Measurements from ENCODE around the gene LCE2B. TPM values are rescaled to one million over a fixed set of nuclear protein-coding genes. Genes with fewer than 3 reads are reported as not detected.

The LCE2B gene
- total RNA-seq, 1 experiment from 2014 or later = not detected

DNA sequence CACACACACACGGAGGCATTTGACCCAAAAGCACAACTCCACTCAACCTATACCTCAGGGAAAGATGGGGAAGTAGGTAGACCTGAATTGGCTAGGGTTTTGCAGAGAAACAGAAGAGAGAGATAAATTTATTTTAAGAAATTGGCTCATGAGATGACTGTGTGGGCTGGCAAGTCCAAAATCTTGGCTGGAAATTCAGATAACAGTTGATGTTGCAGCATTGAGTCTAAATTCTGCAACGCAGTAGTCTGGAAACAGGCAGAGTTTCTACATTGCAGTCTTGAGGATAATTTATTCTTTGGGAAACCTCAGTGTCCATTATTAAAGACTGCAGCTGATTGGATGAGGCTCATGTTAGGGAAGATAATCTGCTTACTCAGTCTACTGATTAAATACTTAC is 4.3 kb upstream of the LCE2B start:
- Histone ChIP-seq H4K91ac (ENCODE audit: insufficient read length, low read depth, low read length) (no peak overlapping the region), H2AK5ac (ENCODE audit: insufficient read length, low read length) (no peak overlapping the region), H2AFZ (ENCODE audit: low read length) (no peak overlapping the region), H3K4ac (ENCODE audit: low read depth, low read length) (no peak overlapping the region), H3K56ac (ENCODE audit: insufficient read length, low read depth, low read length) (no peak overlapping the region), H3K9me3 (ENCODE audit: control insufficient read depth, low read depth, low read length) (peaks cover 95% of the 10 kb centered on the region), H3K18ac (ENCODE audit: insufficient read length, low read depth, low read length) (no peak overlapping the region), H3K23me2 (ENCODE audit: insufficient read length, low read depth, low read length, poor library complexity, severe bottlenecking) (no peaks in the 10 kb centered on the region), H3K9ac (ENCODE audit: extremely low read depth, insufficient read length, low read length) (no peak overlapping the region), H3K27me3 (ENCODE audit: insufficient read depth, low read length) (no peaks in the 10 kb centered on the region), H4K20me1 (ENCODE audit: control insufficient read depth, insufficient read depth, insufficient read length) (no peaks in the 10 kb centered on the region), H2BK20ac (ENCODE audit: low read depth, low read length, poor library complexity, severe bottlenecking) (no peak overlapping the region), H2BK5ac (ENCODE audit: insufficient read length, low read length) (no peak overlapping the region), H3K23ac (ENCODE audit: insufficient read length, low read depth, low read length) (no peak overlapping the region), H4K5ac (ENCODE audit: insufficient read length, low read depth, low read length) (no peak overlapping the region), H3K79me2 (ENCODE audit: insufficient read depth, low read length) (no peaks in the 10 kb centered on the region), H3K14ac (ENCODE audit: insufficient read depth, low read length) (no peak overlapping the region), H3K79me1 (ENCODE audit: insufficient read depth, low read depth, low read length, poor library complexity, severe bottlenecking) (no peaks in the 10 kb centered on the region), H2BK120ac (ENCODE audit: low read depth, low read length, poor library complexity, severe bottlenecking) (no peak overlapping the region), H3K27ac (ENCODE audit: insufficient read length, low read depth, low read length) (no peak overlapping the region), H2BK12ac (ENCODE audit: insufficient read length, low read depth, low read length) (no peak overlapping the region), H3K4me1 (ENCODE audit: insufficient read depth, low read length) (no peaks in the 10 kb centered on the region), H4K8ac (replicated peaks; ENCODE audit: insufficient read length, low read depth, low read length) (no peak overlapping the region), H3T11ph (ENCODE audit: low read length) (no peak overlapping the region), H2BK15ac (ENCODE audit: low read depth, low read length) (no peak overlapping the region), H3K4me2 (ENCODE audit: insufficient read depth, insufficient read length, low read length) (no peak overlapping the region)
- Mint-ChIP-seq H3K27ac (no peak overlapping the region), H3K4me3 (no peak overlapping the region), H3K4me1 (no peaks in the 10 kb centered on the region), H3K9me3 (peaks cover 94 to 97% of the 10 kb centered on the region in 2 experiments), H3K27me3 (ENCODE audit: low read depth) (no peaks in the 10 kb centered on the region; the same call in 1 of the 2 replicates), H3K36me3 (ENCODE audit: insufficient read depth in 1 of 3, low read depth in 3 of 3) (peaks cover 0 to 41% (median 15%) of the 10 kb centered on the region in 3 experiments; a peak in 5 of 7 replicates)
- WGBS (ENCODE audit: extremely low coverage, insufficient read length, low lambda C conversion rate) = no CpG with 5 or more reads among the region's 2 CpGs
- DNase-seq = no peak
- TF ChIP-seq, protein P1, sequence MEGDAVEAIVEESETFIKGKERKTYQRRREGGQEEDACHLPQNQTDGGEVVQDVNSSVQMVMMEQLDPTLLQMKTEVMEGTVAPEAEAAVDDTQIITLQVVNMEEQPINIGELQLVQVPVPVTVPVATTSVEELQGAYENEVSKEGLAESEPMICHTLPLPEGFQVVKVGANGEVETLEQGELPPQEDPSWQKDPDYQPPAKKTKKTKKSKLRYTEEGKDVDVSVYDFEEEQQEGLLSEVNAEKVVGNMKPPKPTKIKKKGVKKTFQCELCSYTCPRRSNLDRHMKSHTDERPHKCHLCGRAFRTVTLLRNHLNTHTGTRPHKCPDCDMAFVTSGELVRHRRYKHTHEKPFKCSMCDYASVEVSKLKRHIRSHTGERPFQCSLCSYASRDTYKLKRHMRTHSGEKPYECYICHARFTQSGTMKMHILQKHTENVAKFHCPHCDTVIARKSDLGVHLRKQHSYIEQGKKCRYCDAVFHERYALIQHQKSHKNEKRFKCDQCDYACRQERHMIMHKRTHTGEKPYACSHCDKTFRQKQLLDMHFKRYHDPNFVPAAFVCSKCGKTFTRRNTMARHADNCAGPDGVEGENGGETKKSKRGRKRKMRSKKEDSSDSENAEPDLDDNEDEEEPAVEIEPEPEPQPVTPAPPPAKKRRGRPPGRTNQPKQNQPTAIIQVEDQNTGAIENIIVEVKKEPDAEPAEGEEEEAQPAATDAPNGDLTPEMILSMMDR (conservative IDR thresholded peaks at IDR 0.05) = no peak

Data from H9 (cell line).